Activated CD8-positive, alpha-beta memory T cell treated with anti-CD3 and anti-CD28 coated beads for 1 hour (primary cell): ENCODE data around the gene NQO2.
"Not testable (repeated sequence)": the region's sequence is repeated elsewhere in the genome, so short reads cannot be mapped to it uniquely, and the experiment has no call there.

Experiments used
- DNase-seq, 2 donors: peaks; one replicate each; pipeline ENCODE4 v3.0.0-alpha.2; 2020; ENCODE audit warnings: low read depth in 1 of 2; ENCODE audit errors: extremely low read depth in 1 of 2

NQO2 gene

DNA sequence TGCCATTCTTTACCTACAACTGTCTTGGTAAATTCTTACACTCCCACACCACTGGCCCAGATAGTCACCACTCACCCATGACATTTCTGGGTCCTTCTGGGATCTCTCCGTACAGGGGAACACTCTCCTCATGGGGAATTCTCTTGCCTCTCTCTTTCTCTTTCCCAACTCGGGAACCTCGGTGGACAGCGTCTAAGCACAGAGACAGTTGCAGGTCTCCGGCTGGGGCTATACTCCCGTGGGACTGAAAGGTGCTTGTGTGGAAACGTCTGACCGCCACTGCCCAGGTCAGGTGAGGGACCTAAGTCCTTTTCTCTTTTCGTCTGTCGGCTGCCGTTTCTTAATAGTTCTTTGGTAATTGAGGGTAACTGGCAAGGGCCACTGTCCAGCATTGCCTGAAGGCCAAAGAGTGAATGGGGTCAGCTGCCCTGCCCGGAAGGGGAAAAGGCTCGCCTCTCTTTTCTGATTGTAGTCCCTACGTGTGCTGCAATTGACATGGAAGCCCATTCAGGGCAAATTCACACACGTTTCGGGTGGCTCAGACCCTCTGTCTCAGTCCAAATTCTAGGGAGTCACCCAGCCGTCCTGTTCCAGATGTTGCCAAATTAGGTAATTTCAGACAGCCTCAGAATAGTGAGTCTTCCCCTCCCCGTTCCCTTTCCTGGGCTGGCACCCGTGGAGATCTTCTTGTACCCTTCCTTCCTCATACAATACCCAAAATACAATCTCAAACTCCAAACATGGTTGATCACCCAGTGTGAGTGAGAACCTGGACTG lies 37.4 kb downstream of the NQO2 start:
- no peak for DNase-seq

DNA sequence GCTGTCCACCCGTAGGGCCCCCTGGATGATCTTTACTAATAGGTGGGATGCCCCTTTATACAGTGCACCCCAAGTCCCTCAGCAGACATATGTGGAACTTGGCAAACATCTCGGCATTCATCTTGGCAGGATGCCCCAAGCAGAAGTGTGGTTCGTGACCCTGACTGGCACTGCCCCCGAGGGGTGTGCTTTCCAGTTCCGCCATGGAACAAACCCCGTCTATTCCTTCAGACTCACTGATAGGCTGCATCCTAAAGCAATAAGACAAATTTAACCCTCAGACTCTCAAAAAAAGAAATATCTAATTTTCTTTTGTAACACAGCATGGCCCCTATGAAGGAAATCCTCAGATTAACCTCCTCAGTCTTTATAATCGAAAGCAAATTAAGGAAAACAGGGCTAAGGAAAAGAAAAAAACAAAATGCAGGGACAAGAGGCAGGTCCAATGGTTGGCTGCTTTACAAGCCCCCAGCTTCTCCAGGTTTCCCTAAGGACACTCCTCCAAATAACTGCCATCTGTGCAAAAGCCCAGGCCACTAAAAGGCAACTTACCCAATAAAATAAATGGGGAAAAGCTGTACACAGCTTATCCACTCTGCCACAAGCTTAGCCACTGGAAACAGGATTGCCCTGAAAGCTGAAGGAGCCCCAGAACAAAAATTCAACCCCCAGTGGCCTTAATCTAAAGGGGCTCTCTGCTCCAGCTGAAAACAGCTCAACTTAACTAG lies 38.1 kb downstream of the NQO2 start:
- no peak for DNase-seq

DNA sequence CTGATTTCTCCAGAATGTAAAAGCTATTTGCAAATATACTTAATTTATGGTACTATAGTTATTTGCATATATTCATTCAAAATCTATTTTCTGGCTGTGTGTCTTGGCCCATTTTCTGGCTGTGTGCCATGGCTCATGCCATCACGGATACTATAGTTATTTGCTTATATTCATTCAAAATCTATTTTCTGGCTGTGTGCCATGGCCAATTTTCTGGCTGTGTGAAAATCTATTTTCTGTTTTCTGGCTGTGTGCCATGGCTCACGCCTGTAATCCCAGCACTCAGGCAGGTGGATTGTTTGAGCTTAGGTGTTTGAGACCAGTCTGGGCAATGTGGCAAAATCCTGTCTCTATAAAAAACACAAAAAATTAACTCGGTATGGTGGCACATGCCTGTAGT lies 39.7 kb downstream of the NQO2 start:
- DNase-seq, result no peak

DNA sequence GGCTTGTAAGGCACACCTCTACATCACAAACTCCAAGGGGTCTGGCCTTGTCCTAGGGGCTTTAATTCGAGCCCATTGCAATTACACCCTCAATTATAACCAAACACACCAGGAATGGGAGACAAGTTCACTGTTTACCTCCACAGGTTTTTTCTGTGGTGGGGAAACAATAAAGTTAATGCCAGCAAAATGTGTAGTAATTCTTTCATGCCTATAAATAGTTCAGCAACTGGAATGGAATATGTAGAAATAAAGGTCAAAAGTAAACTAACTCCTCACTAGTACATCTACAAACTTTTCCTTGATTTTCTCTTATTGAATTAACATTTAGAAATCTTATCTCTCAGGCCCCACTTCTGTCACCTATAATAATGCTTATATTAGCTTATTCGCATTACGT lies 41.5 kb downstream of the NQO2 start:
- no peak for DNase-seq

DNA sequence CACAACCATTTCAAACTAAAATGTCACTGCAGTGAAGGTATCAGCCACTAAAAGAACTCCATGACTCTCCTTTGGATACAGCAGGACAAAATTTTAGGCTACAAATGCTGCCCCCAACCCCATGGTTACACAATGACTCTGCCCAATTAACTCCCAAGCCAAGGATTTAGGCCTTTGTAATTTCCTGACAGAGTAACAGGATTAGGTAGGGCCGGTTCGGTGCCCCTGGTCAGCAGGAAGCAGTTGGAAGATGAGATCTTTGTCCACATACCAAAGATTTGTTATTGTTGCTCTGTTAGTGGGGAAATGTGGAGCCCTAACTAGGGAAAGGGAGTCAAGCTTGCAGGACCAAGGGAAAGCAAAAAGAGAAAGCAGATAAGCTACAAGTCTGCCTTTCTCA lies 41.9 kb downstream of the NQO2 start:
- DNase-seq, result no peak

DNA sequence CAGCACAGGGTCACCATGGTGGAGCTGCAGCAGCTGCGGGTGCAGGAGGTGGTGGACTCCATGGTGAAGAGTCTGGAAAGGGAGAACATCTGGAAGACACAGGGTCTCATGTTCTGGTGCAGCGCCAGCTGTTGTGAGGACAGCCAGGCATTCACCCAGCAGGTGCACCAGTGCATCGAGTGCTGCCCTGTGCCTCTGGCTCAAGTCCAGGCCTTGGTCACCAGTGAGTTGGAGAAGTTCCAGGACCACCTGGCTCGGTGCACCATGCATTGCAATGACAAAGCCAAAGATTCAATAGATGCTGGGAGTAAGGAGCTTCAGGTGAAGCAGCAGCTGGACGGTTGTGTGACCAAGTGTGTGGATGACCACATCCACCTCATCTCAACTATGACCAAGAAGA lies 45.7 kb downstream of the NQO2 start:
- no peak for DNase-seq

DNA sequence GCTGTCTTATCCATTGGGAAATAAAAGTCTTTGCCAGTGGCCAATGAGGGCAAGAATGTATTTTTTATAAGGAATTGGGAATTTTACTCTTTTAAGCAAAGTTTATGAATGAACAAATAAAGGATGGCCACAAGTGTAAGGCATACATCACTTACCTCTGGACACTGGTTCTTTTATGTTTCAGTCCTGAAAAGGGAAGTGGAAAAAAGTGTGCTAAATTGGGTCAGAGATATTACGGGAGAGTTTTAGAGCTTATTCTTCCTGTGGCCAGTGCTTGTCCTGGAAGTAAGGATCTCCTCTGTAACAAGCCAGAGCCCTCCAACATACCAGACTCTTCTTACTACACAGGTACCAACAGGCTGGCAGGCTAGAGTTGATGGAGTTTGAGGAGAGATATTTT lies 46.1 kb downstream of the NQO2 start:
- DNase-seq, result no peak

DNA sequence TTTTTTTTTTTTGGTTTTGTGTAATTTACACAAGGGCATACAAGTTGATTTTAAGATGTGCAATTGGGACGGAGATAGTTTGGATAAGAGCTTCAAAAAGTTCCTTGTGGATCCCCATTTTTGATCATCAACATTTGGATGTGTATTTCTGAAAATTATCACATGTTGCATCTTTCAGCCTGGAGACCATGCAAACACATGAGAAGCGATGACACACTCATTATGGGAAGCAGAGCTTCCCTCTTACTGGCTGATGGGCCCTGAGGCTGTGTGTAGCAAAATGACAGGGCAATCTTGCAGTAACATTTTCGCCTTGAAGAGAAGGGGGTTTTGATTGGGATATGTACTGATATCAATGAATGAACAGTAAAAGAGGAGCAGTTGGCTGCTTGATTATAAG lies 46.6 kb downstream of the NQO2 start:
- no peak for DNase-seq

DNA sequence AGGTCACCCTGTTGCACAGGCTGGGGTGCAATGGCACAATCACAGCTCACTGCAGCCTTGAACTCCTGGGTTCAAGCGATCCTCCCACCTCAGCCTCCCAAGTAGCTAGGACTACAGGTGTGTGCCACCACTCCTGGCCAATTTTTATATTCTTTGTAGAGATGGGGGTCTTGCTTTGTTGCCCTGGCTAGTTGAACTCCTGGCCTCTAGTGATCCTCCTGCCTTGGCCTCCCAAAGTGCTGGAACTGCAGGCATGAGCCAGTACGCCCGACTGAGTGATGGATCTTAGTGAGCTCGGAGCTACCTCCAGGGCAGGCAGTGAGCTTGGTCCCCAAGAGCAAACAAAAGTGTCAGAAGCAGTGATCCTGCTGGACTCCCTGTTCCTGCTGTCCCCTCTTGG lies 48.3 kb downstream of the NQO2 start:
- DNase-seq, result not testable (repeated sequence)

DNA sequence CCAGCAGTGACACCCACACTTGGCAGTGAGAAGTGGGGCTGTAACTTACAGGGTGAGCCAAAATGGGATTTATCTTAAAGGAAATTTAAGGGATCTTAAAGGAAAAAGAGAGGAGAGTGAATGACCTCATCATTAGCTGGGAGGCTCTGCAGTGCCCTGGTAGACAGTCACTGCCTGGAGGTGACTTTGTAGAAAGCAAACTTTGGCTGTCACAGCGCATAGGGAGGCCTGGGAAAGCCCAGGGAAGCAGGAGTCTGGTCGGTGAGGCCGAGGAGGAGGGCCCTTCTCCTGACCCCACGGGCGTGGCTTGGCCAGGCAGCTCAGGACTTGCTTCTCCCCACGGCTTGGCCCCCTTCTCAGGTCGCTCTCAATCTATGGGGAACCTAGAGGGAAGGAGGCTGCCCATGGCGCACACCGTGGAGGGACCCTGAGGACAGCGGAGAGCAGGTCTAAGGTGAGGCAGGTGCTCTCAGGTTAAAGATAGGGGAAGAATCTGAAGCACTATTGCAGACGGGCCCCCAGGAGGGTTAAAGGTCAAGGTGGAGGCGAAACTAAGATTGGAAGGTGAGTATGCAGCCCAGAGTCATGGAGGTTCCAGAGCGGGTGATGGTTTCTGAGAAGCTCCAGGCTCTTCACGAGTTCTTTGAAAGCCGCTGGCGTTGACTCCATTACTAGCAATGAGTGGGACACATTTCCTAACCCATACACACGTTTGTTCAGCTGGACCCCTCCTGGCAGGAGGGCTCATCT lies 53.0 kb downstream of the NQO2 start:
- no peak for DNase-seq

DNA sequence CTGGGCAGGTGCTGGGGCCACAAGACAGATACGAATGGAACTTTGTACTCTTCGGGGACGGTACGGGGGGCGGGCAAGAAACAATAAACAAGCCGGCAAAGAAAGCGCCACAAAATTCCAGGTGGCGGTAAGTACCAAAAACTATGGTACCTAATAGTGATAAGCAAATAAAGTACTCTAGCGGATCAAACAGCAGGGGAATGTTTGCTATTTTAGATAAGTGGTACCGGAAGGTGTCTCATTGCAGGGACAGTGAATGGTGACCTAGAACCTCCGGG lies 53.5 kb downstream of the NQO2 start:
- DNase-seq, result no peak

DNA sequence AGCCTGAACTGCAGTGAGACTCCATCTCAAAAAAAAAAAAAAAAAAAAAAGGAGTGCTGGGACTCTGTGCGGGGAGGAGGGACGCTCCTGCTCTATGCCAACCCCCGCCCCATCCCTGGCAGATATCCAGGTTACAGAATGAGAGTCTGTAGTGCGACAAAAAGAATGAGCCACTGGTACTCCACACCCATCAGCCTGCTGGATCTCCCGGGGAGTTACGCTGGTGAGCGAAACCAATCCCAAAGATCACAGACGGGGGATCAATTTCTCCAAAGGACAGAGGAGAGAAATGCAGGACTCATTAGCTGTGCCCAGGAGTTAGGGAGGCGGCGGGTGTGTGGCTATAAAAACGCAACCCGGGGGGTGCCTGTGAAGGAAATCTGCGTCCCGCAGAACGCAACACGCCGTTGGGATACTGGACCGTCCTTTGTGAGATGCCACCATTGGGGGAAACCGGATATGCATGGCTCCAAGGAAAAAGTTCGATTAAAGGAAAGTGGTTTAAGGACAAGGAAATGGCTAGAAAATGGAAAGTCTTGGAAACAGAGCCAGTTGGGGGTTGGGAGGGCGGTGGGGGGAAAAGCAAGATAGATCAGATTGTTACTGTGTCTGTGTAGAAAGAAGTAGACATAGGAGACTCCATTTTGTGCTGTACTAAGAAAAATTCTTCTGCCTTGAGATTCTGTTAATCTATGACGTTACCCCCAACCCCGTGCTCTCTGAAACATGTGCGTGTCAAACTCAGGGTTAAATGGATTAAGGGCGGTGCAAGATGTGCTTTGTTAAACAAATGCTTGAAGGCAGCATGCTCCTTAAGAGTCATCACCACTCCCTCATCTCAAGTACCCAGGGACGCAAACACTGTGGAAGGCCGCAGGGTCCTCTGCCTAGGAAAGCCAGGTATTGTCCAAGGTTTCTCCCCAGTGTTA lies 54.8 kb downstream of the NQO2 start:
- not testable (repeated sequence) for DNase-seq

DNA sequence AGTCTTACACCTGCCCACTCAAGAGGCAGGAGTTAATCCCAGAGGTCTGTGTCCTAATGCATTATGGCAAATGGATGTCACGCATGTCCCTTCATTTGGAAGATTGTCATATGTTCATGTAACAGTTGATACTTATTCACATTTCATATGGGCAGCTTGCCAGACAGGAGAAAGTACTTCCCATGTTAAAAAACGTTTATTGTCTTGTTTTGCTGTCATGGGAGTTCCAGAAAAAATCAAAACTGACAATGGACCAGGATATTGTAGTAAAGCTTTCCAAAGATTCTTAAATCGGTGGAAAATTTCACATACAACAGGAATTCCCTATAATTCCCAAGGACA lies 55.4 kb downstream of the NQO2 start:
- DNase-seq, result not testable (repeated sequence)

DNA sequence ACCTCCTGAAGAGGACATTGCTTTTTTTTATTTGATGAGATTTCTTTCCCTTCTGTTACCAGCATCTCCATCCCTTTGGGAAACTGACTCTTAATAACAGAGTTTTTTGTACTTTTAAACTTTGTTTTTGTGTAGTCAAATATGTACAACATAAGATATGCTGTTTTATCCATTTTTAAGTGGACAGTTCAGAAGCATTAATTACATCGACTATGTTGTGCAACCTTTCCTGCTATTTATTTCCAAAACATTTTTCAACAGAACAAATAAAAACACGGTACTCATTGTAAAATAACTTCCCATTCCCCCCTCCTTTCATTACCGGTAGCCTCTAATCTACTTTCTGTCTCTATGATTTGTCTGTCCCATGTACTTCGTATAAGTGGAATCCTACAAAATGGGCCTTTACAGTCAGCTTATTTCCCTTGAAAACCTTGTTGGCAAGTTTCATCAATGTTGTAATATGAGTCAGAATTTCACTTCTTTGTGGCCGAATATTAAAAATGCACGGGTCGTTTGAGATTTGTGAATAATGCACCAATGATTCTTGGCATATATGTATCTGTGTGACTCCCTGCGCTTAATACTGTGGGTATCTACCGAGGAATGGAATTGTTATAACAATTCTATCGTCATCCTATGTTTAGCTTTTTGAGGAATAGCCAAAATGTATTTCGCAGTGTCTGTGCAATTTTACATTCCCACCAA lies 57.5 kb downstream of the NQO2 start:
- no peak for DNase-seq

DNA sequence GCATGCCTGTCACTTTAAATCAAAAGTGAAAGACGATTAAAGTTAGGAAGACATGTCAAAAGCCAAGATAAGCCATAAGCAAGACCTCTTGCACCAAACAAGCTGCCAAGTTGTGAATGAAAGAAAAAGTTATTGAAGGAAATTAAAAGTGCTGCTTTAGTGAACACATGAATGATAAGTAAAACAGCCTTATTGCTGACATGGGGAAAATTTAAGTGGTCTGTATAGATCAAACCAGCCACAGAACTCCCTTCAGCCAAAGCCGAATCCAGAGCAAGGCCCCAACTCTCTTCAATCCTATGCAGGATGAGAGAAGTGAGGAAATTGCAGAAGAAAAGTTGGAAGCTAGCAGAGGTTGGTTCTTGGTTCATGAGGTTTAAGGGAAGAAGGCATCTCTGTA lies 59.3 kb downstream of the NQO2 start:
- no peak for DNase-seq

DNA sequence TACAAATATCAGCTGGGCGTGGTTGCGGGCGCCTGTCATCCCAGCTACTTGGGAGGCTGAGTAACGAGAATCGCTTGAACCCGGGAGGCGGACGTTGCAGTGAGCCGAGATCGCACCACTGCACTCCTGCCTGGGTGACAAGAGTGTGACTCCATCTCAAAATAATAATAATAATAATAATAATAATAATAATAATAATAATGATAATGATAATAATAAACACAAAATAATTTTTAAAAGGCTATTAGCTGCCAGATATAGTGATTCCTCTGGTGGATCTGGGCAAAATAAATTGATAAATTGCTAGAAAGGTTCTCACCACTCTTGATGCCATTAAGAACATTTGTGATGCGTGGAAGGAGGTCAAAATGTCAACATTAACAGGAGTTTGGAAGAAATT lies 60.4 kb downstream of the NQO2 start:
- DNase-seq, result not testable (repeated sequence)

DNA sequence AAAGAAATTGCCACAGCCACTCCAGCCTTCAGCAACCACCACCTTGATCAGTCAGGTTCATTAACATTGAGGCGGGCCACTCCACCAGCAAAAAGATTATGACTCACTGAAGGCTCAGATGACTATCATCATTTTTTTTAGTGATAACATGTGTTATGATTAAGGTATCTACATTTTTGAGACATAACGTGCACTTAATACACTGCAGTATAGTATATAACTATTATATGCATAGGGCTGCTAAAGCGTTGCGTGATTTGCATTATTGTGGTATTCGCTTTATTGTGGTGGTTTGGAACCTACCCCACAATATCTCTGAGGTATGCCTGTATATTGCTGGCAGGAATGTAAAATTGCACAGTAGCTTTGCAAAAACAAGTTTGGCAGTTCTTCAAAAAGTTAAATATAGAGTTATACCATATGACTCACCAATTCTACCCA lies 61.8 kb downstream of the NQO2 start:
- no peak for DNase-seq

DNA sequence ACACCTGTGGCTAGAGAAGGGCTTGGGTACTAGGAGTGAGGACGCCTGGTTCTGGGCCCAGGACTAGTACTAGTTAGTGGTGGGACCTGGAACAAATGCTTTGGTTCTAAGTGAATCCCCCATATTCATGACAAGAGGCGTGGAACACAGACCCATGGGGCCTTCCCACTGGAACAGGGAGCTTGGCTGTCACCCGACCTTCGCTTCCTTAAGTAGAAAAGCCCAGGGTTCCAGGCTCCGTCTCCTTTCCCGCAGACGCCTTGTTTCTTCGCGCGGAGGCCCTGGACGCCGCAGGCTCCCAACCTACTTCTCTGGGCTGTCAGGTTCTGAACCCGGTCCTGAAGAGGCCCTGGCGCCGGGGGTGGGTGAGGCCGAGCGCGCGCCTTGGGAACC lies 63.6 kb downstream of the NQO2 start:
- DNase-seq, result not testable (repeated sequence)

DNA sequence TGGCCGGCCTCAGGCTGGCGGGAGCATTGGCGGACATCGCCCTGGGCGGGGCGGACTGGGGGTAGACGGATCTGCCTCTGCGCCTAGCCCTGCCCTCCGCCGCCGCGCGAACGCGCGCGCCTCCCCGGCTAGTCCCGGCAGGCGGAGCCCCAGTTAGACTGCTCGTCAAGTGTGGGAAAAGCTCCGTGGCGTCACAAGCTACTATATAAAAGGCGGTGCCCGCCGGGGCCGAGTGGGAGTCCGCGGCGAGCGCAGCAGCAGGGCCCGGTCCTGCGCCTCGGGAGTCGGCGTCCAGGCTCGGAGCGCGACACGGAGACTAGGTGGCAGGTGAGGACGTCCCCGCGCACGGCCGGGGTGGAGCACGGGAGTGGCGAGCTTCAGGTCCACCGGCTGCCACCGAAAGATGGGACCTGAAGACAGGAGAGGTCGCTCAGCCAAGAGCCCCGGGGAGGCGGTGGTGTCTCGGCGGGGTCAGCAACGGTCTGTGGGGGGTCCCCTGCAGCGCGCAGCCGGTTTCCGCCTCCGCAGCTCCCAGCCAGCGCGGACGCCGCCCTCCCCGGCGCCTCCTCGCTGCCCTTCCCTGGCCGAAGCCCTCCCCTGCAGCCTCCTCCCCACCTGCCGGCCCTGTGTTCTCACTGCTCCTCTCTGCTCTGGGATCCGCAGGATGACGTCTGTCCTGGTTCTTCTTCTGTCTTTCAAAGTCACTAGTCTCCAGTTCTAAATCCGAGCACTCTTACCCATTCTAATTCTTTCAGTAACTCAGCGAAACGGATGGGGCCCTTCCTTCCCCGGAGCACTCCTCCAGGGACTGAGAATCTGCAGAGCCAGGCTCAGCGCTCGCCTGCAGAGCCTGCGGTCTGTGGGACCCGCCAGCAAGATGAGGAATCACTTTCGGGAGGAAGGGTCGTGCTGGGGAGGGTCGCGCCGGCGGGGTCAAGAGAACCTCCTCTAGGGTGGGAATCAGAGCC lies 64.3 kb downstream of the NQO2 start:
- peak; percentile 73 to 86 for DNase-seq
